C4-2B (cell line): ENCODE data around the gene STYXL2.

Experiments used
- ZFX ChIP-seq: fragments of 450-650 bp; IDR thresholded peaks from 2 replicates; pipeline ENCODE4 v1.6.1; 2017
- TF ChIP-seq, protein P1 (sequence below): fragments of 450-650 bp; conservative IDR thresholded peaks from 2 replicates; pipeline ENCODE4 v1.5.1; 2017; ENCODE audit warnings: mild to moderate bottlenecking

GRCh38 chr1:167102906-167103573 is 9.2 kb downstream of the STYXL2 start:
- TF ChIP-seq, protein P1, sequence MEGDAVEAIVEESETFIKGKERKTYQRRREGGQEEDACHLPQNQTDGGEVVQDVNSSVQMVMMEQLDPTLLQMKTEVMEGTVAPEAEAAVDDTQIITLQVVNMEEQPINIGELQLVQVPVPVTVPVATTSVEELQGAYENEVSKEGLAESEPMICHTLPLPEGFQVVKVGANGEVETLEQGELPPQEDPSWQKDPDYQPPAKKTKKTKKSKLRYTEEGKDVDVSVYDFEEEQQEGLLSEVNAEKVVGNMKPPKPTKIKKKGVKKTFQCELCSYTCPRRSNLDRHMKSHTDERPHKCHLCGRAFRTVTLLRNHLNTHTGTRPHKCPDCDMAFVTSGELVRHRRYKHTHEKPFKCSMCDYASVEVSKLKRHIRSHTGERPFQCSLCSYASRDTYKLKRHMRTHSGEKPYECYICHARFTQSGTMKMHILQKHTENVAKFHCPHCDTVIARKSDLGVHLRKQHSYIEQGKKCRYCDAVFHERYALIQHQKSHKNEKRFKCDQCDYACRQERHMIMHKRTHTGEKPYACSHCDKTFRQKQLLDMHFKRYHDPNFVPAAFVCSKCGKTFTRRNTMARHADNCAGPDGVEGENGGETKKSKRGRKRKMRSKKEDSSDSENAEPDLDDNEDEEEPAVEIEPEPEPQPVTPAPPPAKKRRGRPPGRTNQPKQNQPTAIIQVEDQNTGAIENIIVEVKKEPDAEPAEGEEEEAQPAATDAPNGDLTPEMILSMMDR: no peak
- TF ChIP-seq ZFX: no peak
